ENCODE results near the gene APBA1. TPM values are rescaled to one million over a fixed set of nuclear protein-coding genes. Genes with fewer than 3 reads are reported as not detected.
A peak's percentile ranks its signal among the peaks of the same experiment; 100 is the strongest.

APBA1 gene
- 14.3 and 15.6 TPM in 2 replicates for polyA plus RNA-seq (2014; cell fraction: cytosol; rRNA removed)
- 14.0 and 15.2 TPM in 2 replicates for polyA plus RNA-seq (2014; cell fraction: nucleus; rRNA removed)

DNA sequence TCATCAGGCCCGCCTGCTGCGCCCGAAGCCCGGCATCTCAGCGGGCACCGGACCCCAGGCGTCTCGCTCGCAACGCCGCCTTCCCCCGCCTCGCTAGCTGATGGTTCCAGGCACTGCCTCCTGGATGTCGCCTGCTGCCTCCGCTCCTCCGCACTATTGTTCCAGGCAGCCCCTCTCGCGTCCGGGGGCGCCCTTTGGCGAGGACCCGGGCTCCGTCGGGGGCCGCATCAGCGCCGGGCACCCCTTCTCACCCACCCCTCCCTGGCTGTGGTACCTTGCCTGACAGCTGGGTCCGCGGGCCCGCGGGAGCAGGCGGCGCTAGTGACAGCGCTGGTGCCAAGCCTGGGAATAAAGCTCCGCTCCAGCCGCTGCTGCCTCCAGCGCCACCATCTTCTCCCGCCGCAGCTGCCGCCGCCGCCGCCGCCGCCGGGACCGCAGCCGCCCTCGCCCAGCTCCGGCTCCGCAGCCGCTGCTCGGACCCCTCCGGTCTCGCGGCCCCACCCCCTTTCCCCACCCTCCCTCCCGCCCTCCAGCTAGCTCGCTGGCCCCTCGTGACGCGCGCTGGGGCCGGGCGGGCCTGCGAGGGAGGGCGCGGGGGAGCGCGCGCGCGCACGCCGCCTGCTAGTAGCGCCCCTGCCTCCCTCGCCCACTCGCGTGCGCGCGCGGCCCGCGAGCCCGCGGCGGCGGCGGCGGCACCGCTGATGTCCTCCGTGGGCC lies at the start of gene APBA1:
APBA1 (minus strand) TSS at position 493 of the 717 bp plus-strand sequence.
- DNase-seq (ENCODE audit: low spot score), result peak; percentile 74

DNA sequence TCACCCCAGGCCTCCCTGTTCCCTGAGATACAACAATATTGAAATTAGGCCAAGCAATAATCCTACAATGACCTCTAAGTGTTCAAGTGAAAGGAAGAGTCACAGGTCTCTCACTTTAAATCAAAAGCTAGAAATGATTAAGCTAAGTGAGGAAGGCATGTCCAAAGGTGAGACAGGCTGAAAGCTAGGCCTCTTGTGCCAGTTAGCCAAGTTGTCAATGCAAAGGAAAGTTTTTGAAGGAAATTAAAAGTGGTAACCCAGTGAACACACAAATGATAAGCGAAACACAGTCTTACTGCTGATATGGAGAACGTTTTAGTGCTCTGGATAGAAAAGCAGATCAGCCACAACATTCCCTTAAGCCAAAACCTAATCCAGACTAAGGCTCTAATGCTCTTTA lies 47.8 kb upstream of the APBA1 start:
- DNase-seq (ENCODE audit: low spot score), result no peak

DNA sequence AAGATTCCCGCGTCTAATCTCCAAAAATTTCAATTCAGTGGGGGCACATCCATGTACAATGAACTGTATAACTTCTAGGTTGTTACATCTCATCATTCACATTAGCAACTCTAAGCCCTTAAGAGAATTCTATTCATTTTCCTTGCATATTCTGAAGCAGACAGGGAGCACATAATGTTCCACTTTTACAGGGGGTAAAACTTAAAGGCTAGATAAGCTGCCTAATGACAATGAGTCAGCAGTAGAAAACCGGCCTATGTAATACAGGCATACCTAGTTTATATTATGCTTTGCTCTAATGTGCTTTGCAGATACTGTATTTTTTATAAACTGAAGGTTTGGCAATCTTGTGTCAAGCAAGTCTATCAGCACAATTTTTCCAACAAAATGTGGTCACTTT lies 47.2 kb upstream of the APBA1 start:
- DNase-seq (ENCODE audit: low spot score), result no peak

- DNase-seq (ENCODE audit: low spot score), result no peak
These were observed 46.0 kb upstream of the APBA1 start for GRCh38 chr9:69718218-69718617.

- DNase-seq (ENCODE audit: low spot score), result no peak
These were observed 43.7 kb upstream of the APBA1 start for GRCh38 chr9:69715825-69716224.

GRCh38 chr9:69715096-69715495 lies 42.9 kb upstream of the APBA1 start:
- no peak for DNase-seq (ENCODE audit: low spot score)

GRCh38 chr9:69697475-69697874 lies 25.3 kb upstream of the APBA1 start:
- DNase-seq (ENCODE audit: low spot score), result no peak

- DNase-seq (ENCODE audit: low spot score), result no peak
These were observed 24.6 kb upstream of the APBA1 start for GRCh38 chr9:69696802-69697201.

DNA sequence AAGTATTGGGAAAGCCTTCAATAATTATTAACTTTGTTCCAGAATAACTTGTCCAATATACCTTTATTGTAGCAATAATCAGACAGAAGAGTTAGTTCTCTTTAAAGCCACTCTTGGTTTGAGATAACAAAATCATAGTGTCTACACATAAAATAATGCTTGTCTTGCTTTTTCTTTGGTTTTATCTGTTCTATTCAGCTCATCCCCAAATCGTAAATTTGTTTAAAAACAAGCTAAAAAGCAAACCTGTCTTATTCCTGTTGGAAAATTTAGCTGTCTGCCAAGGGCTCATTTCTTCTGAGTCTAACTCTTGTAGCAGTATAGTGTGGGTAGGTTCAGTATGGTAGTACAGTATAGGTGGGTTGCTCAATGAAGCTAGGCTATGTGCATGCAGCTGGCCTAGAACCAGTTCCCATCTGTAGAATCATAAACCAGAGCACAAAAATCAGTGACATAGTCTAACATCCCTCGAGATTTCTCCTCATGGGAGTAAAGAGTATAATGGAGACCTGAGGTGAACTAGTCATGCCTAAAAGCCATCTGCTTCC lies 17.9 kb upstream of the APBA1 start:
- DNase-seq (ENCODE audit: low spot score), result no peak

- no peak for DNase-seq (ENCODE audit: low spot score)
These were observed 11.8 kb upstream of the APBA1 start for GRCh38 chr9:69683927-69684326.

GRCh38 chr9:69678843-69679538 lies 6.8 kb upstream of the APBA1 start:
- no peak for DNase-seq (ENCODE audit: low spot score)

GRCh38 chr9:69677931-69678330 lies 5.8 kb upstream of the APBA1 start:
- no peak for DNase-seq (ENCODE audit: low spot score)

- DNase-seq (ENCODE audit: low spot score), result no peak
These were observed 3.4 kb upstream of the APBA1 start for GRCh38 chr9:69675563-69675962.

- DNase-seq (ENCODE audit: low spot score), result no peak
These were observed 2.7 kb upstream of the APBA1 start for GRCh38 chr9:69674716-69675438.

DNA sequence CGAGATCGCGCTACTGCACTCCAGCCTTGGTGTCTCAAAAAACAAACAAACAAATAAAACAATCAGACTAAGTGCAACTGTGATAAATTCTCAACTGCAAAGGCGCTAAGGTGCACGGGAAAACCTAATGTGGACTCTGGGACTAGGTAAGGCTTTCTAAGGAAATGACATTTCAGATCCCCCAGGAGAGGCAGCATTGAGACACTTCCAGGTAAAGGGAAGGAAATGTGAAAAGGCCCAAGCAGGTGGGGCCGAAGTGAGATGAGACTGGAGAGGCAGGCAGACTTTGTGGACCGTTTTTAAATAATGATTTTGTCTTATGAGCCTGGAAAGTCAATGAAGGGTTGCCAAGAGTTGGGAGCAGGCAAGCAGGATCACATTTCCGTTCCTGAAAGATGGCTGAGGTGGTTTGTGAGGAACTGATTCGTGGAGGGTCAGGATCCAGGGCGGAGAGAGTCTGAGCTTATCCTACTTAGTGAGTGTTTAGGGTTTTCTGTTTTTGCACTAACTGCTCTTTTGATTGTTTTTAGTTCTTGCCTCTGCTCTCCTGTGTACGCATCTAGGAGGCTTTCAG lies 2.0 kb upstream of the APBA1 start:
- DNase-seq (ENCODE audit: low spot score), result peak; percentile 38

DNA sequence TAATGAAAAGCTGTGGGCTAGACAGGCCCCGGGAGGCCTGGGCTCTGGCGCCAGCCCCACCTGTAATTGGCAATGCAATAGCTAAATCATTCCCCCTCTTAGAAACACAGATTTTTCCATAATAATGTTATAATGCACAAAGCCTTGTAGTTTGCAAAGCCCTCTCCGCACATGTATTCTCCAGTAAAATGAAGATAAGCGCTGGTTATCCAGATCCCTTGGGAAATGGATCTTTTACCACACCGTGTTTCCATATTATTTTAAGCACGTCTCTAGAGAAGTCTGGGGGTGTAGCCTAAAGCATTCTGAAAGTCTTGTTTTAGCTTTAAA lies 1.1 kb upstream of the APBA1 start:
- DNase-seq (ENCODE audit: low spot score), result no peak

DNA sequence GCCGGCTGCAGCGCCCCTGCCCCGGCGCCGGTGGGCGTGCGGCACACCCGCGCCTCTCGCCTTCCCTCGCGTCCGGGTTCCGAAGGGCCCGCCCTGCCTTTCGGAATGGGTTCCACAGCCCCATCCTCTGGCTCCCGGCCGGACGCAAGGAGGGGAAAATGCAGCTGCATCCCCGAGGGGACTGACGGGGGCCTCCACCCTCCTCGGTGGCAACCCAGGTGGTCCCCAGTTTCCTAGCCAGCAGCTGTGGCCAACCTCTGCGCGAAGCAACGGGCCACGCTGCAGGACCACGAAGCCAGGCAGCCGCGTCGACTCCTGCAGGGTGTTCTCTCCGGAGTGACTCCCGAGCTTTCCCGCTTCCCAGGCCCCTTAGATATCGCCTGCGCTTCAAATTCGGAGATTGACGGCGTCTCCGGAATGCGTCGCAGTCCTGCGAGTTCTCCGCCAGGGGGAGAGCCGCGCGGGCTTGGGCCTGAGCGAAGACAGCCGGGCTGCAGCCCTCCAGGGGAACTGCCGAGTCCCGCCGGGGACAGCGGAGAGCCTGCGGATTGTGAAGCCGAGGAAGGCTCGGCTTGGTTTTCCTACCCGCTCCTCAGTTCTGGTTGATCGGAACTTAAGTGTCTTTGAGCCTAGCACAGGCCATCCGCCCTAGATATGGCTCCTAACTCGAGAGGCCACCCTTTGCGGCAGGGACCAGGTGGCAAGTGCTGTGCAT lies 582 bp upstream of the APBA1 start:
- DNase-seq (ENCODE audit: low spot score), result peak; percentile 92

DNA sequence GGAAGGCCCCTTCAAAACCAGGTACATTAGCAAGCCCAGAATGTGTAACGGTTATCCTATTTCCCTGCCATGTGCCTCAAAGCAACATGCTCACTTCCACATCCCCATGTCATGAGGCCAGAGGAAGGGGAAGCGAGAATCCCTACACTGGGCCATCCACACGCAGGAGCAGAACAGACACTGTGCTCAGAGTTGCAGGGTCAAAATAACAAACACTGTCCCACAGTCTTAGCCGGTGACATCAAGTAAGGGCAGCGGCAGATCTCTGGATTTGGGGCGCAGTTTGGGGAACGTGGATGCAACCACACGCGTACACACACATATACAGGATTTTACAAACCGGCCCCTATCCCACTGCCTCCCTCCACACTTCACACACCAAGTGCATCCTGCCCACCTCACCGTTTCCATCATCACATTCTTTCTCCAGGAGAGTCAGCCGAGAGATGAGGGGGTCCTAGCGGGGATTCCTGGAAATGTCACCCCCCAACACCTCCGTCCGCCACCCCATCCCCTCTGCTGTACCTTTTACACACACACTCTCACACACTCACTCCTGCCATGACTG lies 776 bp downstream of the APBA1 start:
- DNase-seq (ENCODE audit: low spot score), result peak; percentile 36

DNA sequence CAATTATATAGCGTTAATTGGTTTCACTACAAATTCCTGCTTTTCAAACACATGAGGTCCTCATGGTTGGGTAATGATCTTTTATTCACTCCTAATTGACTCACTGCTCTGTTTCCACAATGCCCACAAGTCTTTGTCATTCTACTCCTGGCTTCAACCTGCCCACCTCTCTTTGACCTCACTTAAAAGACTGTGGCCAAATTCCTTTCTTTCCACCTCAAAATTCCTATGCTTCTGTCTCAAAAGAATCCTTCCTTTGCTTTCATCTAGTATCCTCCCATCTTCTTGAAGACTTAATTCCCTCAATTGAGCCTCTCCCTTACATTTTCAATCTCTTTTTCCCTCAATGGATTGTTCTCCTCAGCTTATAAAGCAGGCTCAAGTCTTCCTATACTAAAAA lies 4.9 kb downstream of the APBA1 start:
- DNase-seq (ENCODE audit: low spot score), result no peak

GRCh38 chr9:69660304-69660703 lies 11.9 kb downstream of the APBA1 start:
- no peak for DNase-seq (ENCODE audit: low spot score)

All from SK-N-DZ (cell line).